Cardiac septum (tissue), 1 donor: Measurements from ENCODE around the gene MTPN. TPM values are rescaled to one million over a fixed set of nuclear protein-coding genes. Genes with fewer than 3 reads are reported as not detected.

Experiments used
- DNase-seq: peaks from one replicate; pipeline ENCODE4 v3.0.0-alpha.2; 2020; ENCODE audit warnings: low spot score
- intact Hi-C: fragments of 100-400 bp; cut with DNase I; formaldehyde crosslinking; loops from one replicate; pipeline ENCODE4 v1.14.0; 2022
- total RNA-seq: library from RNA; stranded (reverse); fragmentation: NEBNext Ultra II Directional; extraction: Animal tissue kit (Norgen Biotek cat#: 25700); gene quantifications from one replicate; pipeline ENCODE4 v1.2.1, GENCODE V29; 2021
- donor health status: DM: no; HTN: no; CAD: no.

MTPN gene
- total RNA-seq, 1 donor from 2014 or later: 121 TPM

DNA sequence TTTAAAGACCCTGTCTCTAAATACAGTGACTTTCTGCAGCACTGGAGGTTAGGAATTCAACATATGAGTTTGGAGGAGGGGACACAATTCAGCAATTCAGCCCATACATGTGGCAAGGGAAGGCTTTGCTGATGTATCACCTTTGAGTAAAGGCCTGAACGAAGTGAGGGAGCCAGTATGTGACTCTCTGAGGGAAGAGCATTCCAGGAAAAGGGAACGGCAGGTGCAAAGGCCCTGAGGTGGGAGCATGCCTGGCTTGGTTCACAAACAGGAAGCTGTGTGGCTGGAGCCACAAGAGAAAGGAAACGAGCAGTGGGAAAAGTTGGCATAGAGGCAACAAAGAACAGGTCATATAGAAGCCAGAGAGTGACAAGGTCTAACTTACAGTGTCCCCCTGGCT, 72.9 kb downstream of the MTPN start:
- intact Hi-C loops: no loop called here
- DNase-seq: no peak

DNA sequence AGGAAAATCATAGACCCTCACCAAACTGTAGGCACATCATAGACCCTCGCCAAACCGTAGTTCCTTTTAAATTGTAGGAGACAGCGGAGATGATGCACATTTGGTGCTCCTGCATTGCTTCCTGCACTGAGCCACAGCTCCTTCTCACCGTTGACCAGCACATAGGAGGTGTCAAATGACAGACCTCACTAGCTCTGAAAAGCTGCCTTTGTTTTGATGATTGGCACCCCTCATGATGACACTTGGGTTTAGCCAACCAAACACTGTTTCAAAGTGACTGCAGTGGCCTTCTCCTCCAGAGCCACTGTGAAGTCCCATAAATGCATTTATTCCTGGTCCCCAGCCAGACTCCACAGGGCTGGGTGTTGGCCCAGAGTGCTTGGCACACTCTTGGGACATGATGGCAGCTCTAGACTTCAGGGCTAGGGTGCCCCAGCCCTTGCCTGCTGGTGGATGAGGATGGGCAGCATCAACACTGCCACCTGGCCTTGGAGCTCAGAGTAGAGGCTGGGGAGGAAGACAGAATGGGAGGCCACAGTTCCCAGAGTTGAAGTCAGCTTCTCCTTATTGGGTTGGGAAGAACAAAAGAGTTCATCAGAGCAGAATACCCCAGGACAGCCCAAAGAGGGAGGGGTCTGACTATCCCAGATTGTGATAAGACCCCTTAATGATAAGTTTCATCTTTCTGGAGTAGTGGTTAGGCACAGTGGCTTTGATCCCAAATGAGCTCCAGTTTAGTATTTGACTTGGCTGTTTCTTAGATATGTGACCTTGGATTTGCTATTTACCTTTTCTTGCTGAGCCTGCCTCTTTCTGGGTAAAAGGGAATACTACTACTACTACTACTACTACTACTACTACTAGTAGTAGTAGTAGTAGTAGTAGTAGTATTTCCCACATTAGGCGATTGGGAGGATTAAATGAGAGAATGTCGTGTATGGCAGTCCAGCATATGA, 75.3 kb downstream of the MTPN start:
- intact Hi-C loops: no loop called here
- no peak for DNase-seq

DNA sequence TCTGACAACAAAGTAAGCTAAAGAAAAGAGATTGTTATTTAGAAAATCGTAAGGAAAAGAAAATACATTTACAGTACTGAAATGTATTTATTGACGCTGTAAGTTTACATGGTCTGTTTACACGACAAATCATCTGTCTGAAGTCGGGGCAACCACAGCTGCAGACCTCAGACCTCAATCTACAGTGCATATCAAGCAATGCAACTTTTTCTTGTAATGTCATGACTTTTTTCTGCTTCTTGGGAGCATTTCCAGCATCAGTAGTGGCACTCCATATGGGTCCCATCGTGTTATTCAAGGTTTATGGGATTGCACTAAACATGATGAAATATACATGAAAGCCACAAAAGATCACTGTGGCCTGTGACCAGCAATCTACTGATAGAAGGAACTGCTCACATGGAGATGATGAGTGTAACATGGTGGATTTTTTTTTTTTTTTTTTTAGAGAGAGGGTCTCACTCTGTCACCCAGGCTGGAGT, 77.1 kb downstream of the MTPN start:
- intact Hi-C loops: no loop called here
- DNase-seq: no peak

DNA sequence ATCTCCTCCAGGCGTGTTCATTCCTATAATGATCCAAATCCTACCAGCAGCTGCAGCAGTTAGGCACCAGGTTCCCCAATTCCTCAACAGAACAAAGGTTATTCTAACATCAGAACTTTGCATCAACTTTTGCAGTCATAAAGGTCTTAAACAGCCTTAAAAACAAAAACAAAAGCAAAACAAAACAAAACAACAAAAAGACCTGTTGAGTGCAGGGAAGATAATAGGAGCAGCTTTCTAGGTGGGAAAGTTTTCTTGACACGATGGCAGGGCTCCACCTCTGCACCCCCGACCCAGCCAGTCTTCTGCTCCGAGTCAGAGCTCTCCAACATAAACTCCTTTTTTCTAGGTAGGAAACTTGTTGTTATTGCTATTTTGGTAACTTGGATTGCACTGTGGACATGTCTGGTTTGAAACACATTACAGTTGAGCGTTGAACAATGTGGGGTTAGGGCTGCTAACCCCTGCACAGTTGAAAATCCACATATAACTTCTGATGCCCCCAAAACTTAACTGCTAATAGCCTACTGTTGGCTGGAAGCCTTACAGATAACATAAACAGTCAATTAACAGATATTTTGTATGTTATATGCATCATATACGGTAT, 77.6 kb downstream of the MTPN start:
- no peak for DNase-seq
- intact Hi-C loops: no loop called here

DNA sequence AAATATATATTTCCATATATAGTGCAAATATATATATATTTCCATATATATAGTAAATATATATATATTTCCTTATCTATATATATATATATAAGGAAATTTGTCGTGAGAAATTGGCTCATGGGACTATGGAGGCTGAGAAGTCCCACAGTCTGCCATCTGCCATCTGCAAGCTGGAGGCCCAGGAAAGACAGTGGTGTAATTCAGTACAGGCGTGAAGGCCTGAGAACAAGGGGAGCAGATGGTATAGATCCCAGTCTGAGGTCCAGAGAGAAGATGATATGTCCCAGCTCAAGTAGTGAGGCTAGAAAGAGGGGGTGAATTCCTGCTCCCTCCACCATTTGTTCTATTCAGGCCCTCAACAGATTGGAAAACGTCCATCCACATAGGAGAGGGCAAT, 78.9 kb downstream of the MTPN start:
- DNase-seq: no peak
- intact Hi-C loops: no loop called here

DNA sequence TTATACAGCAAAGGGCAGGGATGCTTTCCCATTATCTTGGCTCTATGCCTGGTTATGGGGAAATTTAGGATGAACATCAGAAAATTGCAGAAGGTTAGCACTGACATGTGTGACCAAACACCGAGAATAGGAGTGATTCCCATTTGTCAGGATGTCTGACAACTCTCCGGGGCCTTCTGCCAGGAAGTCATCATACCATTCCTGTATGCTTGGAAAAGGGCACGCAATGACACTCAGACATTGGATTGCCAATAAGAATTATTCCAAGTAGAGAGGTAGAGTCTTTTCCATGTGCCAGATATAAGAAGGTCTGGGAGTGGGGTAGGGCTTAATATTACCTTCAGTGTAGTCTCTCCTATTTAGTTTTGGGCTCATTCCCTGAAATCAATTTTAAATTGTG, 82.3 kb downstream of the MTPN start:
- intact Hi-C loops: no loop called here
- no peak for DNase-seq

DNA sequence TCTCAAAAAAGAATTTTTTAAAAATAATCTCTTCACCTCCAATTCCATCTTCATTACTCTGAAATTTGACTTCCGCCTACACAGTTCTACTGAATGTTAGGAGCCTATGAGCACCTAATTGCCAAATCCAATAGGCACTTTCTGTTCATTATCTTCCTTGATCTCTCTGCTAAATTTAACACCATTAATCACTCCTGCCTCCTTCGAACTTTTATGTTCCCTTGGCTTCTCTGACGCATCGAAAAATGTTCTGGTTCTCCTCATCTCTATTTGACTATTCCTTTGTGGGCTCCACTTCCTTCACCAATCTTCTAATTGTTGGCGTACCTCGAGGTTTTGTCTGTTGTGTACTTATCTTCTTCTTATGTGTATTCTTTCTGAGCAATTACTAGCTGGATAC, 87.3 kb downstream of the MTPN start:
- intact Hi-C loops: no loop called here
- no peak for DNase-seq

DNA sequence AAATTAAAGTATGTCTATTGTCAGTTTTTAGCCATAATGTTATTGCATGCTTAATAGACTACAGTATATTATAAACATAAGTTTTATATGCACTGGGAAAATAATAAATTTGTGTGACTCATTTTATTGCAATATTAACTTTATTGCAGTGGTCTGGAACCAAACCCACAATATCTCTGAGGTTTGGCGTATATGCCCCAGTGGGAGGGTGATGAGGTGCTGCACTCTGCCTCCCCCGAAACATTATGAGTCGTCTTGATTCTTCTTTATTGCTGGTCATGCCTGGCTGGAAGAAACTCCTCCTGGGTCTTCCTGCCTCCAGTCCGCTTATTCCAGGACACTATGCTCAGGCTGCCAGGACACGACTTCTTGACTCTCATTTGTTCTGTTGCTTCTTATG, 88.4 kb downstream of the MTPN start:
- no peak for DNase-seq
- intact Hi-C loops: no loop called here

DNA sequence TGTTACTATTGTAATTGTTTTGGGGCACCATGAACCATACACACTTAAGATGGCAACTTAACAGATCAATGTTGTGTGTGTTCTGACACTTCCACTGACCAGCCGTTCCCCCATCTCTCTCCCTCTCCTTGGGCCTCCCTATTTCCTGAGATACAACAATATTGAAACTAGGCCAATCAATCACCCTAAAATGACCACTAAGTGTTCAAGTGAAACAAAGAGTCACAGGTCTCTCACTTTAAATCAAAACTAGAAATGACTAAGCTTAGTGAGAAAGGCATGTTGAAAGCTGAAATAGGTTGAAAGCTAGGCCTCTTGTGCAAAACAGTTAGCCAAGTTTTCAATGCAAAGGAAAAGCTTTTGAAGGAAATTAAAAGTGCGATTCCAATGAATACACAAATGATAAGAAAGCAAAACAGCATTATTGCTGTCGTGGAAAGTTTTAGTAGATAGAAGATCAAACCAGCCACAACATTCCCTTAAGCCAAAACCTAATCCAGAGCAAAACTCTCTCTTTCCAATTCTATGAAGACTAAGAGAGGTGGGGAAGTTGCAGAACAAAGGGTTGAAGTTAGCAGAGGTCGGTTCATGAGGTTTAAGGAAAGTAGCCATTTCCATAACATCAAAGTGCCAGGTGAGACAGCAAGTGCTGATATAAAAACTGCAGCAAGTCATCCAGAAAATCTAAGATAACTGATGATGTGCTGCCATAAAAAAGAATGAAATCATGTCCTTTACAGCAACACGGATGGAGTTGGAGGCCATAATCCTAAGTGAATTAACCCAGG, 90.6 kb downstream of the MTPN start:
- intact Hi-C loops: no loop called here
- DNase-seq: no peak

DNA sequence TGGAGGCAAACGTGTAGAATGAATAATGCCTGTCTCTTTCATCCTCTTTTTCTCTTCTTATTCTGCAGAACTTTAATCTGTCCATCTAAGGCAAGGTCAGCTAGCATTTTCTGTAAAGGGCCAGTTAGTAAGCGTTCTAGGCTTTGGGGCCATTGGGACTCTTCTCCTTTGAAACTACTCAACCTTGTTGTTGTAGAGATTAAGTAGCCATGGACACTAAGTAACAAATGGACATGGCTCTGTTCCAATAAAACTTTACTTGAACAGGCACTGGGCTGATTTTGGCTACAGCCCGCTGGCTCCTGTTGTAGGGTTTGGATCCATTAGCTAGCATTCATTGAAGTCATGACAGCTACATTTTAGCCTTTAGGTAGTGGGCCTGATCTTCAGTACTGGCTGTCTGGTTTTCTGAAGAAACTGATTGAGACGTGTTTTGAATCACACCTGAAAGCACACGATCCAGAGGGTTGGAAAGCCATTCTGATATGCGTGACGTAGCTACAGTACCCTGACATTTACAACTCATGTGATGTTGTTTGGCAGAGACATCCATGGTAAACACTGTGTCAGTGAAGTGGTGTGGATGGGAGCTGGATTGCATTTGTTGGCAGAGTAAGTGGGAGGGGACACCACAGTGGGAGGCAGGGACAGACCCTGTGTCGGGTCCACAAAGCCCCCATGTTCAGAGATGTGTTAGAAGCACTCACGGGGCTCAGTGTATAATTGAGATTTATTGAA, 92.5 kb downstream of the MTPN start:
- intact Hi-C loops: no loop called here
- DNase-seq: no peak

DNA sequence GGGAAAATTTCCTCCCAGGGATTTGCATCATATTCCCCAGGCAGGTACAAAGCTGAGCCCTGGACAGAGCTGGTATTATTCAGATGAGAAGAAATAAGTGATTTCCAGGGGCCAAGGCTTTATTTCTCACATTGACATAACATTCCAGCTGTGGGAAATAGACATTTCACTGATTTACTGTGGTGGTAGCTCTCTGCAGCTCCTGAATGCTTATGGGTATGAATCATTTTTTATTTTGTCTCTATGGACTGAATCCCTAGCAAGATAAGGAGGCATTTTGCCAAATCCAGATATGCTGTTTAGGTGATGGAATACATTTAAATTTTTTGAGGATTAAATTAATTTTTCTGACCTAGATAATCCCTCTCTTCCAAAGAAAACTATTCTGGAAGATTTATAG, 97.9 kb downstream of the MTPN start:
- intact Hi-C loops: no loop called here

DNA sequence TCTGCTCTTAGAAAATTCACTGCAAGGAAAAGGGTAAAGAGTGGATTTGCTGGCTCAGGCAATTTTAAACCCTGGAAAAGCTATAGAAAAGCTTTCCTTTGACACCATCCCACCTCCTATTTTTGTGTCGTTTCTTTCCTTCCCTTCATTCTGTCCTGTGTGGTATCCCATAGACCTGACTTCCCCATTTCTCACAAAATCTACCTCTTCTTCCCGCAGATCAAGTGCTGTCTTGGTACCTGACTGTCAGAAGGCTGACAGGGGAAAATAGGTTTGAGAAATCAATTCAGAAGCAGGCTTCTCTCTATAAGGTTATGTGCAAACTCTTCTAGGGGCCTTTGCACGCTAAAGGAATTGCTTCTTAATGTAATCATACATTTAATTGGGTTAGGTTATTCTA, 98.9 kb downstream of the MTPN start:
- intact Hi-C loops: no loop called here
- no peak for DNase-seq

More for the DNA sequence above, 97.9 kb downstream of the MTPN start:
- no peak for DNase-seq

DNA sequence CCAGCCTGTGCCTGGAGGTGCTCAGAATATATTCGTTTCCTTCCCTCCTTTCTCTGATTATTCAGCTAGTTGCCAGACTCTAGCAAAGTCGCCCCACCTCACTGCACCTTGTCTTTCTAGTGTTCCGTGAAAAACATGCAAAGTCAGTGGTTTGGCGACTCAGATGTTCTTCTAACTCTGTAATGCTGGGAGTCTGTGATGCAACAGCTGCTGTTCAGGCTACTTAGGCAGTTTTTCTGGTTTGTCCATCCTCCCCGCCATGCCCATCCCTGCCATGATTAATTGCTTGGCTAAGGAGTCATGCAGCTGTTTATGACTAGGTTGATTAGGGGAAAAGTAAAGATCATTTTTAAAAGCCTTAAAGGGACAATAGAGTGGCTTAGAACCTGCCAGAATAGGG, 99.4 kb downstream of the MTPN start:
- intact Hi-C loops: no loop called here
- DNase-seq: no peak

Other genes starting within 250 kb of the MTPN start
- gene SLC13A4, start 249.2 kb downstream of the MTPN start, total RNA-seq: 1.0 TPM
- gene FAM180A, start 228.5 kb downstream of the MTPN start, total RNA-seq: 25.1 TPM